Large intestine (tissue), 3 donors: Measurements from ENCODE around the gene METTL24. TPM values are rescaled to one million over a fixed set of nuclear protein-coding genes. Genes with fewer than 3 reads are reported as not detected.
"Not testable (repeated sequence)": the region's sequence is repeated elsewhere in the genome, so short reads cannot be mapped to it uniquely, and the experiment has no call there.

Experiments
- DNase-seq, 2 donors: peaks; one replicate each; pipeline versions ENCODE4 v3.0.0 to v3.0.0-alpha.2; 2013
- H3K27ac ChIP-seq: one replicate; pipeline ENCODE4 v1.5.1; 2013; ENCODE audit warnings: low read length
- H3K27me3 ChIP-seq: 2 replicates; pipeline ENCODE4 v1.6.1; 2013; ENCODE audit warnings: low read length; ENCODE audit not compliant: control insufficient read depth, insufficient read depth
- H3K36me3 ChIP-seq: 2 replicates; pipeline ENCODE4 v1.6.1; 2013; ENCODE audit warnings: low read length; ENCODE audit not compliant: control insufficient read depth, insufficient read depth
- H3K4me1 ChIP-seq: one replicate; pipeline ENCODE4 v1.6.1; 2013; ENCODE audit warnings: low read length; ENCODE audit not compliant: control insufficient read depth, insufficient read depth
- H3K4me3 ChIP-seq: one replicate; pipeline ENCODE4 v1.5.1; 2013; ENCODE audit warnings: low read length
- H3K9me3 ChIP-seq: one replicate; pipeline ENCODE4 v1.6.1; 2013; ENCODE audit warnings: mild to moderate bottlenecking, low read depth, low read length, moderate library complexity; ENCODE audit not compliant: control insufficient read depth
- WGBS: methylation state at CpG from one replicate; pipeline ENCODE4 v1.1.5; 2013; ENCODE audit warnings: low lambda C conversion rate; ENCODE audit not compliant: insufficient coverage; 5-methylcytosine and 5-hydroxymethylcytosine counted together
- polyA plus RNA-seq: library from polyadenylated mRNA; unstranded; fragments of 120-200 nt; gene quantifications from one replicate; pipeline ENCODE4 v1.2.1, GENCODE V29; 2013

The METTL24 gene
- polyA plus RNA-seq, 1 donor: 3.4 TPM

- Histone ChIP-seq H3K27ac (no peak overlapping the region), H3K36me3 (no peaks in the 10 kb centered on the region), H3K27me3 (no peaks in the 10 kb centered on the region), H3K9me3 (no peaks in the 10 kb centered on the region), H3K4me1 (no peaks in the 10 kb centered on the region), H3K4me3 (no peak overlapping the region)
- WGBS: no CpG with 5 or more reads among the region's 4 CpGs
- no peak for DNase-seq
Measured at GRCh38 chr6:110270165-110270564, 88.0 kb downstream of the METTL24 start.

- Histone ChIP-seq H3K27me3 (no peaks in the 10 kb centered on the region), H3K9me3 (no peaks in the 10 kb centered on the region), H3K36me3 (no peaks in the 10 kb centered on the region), H3K4me3 (no peak overlapping the region), H3K4me1 (no peaks in the 10 kb centered on the region), H3K27ac (no peak overlapping the region)
- DNase-seq: no peak
- WGBS: 100% methylated on average over 1 of the region's 2 CpGs
Measured at GRCh38 chr6:110269623-110270022, 88.5 kb downstream of the METTL24 start.

GRCh38 chr6:110266996-110267395 lies 91.2 kb downstream of the METTL24 start:
- H3K4me3 ChIP-seq: no peak overlapping the region
- H3K9me3 ChIP-seq: no peaks in the 10 kb centered on the region
- H3K36me3 ChIP-seq: no peaks in the 10 kb centered on the region
- no peak overlapping the region for H3K27ac ChIP-seq
- no peaks in the 10 kb centered on the region for H3K27me3 ChIP-seq
- no peak for DNase-seq
- no peaks in the 10 kb centered on the region for H3K4me1 ChIP-seq

GRCh38 chr6:110265273-110265672 lies 92.9 kb downstream of the METTL24 start:
- no peaks in the 10 kb centered on the region for H3K9me3 ChIP-seq
- WGBS: no CpG with 5 or more reads among the region's 3 CpGs
- no peak for DNase-seq
- H3K4me3 ChIP-seq: no peak overlapping the region
- H3K27ac ChIP-seq: no peak overlapping the region
- H3K36me3 ChIP-seq: no peaks in the 10 kb centered on the region
- no peaks in the 10 kb centered on the region for H3K27me3 ChIP-seq
- H3K4me1 ChIP-seq: no peaks in the 10 kb centered on the region

- Histone ChIP-seq H3K36me3 (no peaks in the 10 kb centered on the region), H3K4me3 (no peak overlapping the region), H3K4me1 (no peaks in the 10 kb centered on the region), H3K27ac (no peak overlapping the region), H3K27me3 (no peaks in the 10 kb centered on the region), H3K9me3 (no peaks in the 10 kb centered on the region)
- 100% methylated on average over 1 of the region's 2 CpGs for WGBS
- DNase-seq: no peak
Measured at GRCh38 chr6:110256366-110256765, 101.8 kb downstream of the METTL24 start.

GRCh38 chr6:110255211-110255750 lies 102.9 kb downstream of the METTL24 start:
- Histone ChIP-seq H3K4me3 (no peak overlapping the region), H3K4me1 (no peaks in the 10 kb centered on the region), H3K9me3 (no peaks in the 10 kb centered on the region), H3K27me3 (no peaks in the 10 kb centered on the region), H3K36me3 (no peaks in the 10 kb centered on the region), H3K27ac (no peak overlapping the region)
- peak in 1 of 2 donors; percentile 19 for DNase-seq
- no CpG with 5 or more reads among the region's 5 CpGs for WGBS

- DNase-seq: no peak
- no peaks in the 10 kb centered on the region for H3K4me1 ChIP-seq
- no peaks in the 10 kb centered on the region for H3K27me3 ChIP-seq
- H3K36me3 ChIP-seq: no peaks in the 10 kb centered on the region
- no peaks in the 10 kb centered on the region for H3K9me3 ChIP-seq
- no peak overlapping the region for H3K4me3 ChIP-seq
- no CpG with 5 or more reads among the region's 5 CpGs for WGBS
- H3K27ac ChIP-seq: no peak overlapping the region
Measured at GRCh38 chr6:110250838-110251237, 107.3 kb downstream of the METTL24 start.

- Histone ChIP-seq H3K9me3 (no peaks in the 10 kb centered on the region), H3K36me3 (peaks cover 2% of the 10 kb centered on the region), H3K4me1 (no peaks in the 10 kb centered on the region), H3K27me3 (no peaks in the 10 kb centered on the region), H3K27ac (no peak overlapping the region), H3K4me3 (no peak overlapping the region)
- 100% methylated on average over 1 of the region's 4 CpGs for WGBS
- DNase-seq: no peak
Measured at GRCh38 chr6:110250058-110250457, 108.1 kb downstream of the METTL24 start.

GRCh38 chr6:110246900-110247546 lies 111.1 kb downstream of the METTL24 start:
- WGBS: no CpG with 5 or more reads among the region's 3 CpGs

GRCh38 chr6:110246378-110246777 lies 111.8 kb downstream of the METTL24 start:
- no peaks in the 10 kb centered on the region for H3K4me1 ChIP-seq
- H3K4me3 ChIP-seq: no peak overlapping the region
- H3K36me3 ChIP-seq: peaks cover 2% of the 10 kb centered on the region
- WGBS: no CpG with 5 or more reads among the region's 3 CpGs
- H3K27ac ChIP-seq: no peak overlapping the region
- no peak for DNase-seq
- H3K9me3 ChIP-seq: no peaks in the 10 kb centered on the region
- H3K27me3 ChIP-seq: no peaks in the 10 kb centered on the region

More at GRCh38 chr6:110246900-110247546, 111.1 kb downstream of the METTL24 start:
- peaks cover 2% of the 10 kb centered on the region for H3K36me3 ChIP-seq
- H3K27me3 ChIP-seq: no peaks in the 10 kb centered on the region
- DNase-seq: no peak
- H3K4me3 ChIP-seq: no peak overlapping the region
- H3K27ac ChIP-seq: no peak overlapping the region
- no peaks in the 10 kb centered on the region for H3K9me3 ChIP-seq
- H3K4me1 ChIP-seq: no peaks in the 10 kb centered on the region

- DNase-seq: not testable (repeated sequence)
- 100% methylated on average over 1 of the region's 3 CpGs for WGBS
Measured at GRCh38 chr6:110244621-110245020, 113.5 kb downstream of the METTL24 start.

More at GRCh38 chr6:110244621-110245020, 113.5 kb downstream of the METTL24 start:
- H3K27ac ChIP-seq, H3K4me1 ChIP-seq, H3K9me3 ChIP-seq, H3K36me3 ChIP-seq, H3K4me3 ChIP-seq, H3K27me3 ChIP-seq: not testable (repeated sequence)
